Activated CD4-positive, alpha-beta T cell treated with anti-CD3 and anti-CD28 coated beads for 4 hours (primary cell): Measurements from ENCODE around the gene TUBA1A.
"Not testable (repeated sequence)": the region's sequence is repeated elsewhere in the genome, so short reads cannot be mapped to it uniquely, and the experiment has no call there.

Source experiments
- DNase-seq, 2 donors: peaks; one replicate each; pipeline ENCODE4 v3.0.0-alpha.2; 2020

TUBA1A gene

DNA sequence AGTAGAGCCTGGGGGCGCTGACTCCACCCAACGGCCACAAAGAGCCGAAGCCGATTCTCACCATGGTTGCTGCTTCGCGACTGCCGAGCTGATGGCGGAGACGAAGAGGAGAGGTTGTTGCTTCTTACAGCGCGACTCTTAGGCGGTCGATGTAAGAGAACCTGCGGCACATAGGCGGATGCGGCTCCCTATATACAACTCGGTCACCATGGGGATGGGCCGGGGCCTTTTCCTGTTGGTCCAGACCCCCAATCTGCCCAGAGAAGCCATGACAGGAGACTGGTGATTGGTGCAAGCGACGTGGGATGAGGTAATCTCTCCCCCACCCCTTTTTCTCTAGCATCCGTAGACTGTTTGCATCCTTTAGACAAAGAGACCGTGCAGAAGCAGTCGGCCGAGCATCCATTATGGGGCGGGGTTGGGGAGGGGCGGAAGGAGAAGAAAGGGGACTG lies at the start of gene TUBA1A:
Gene TUBA1A, minus strand, starts transcription at position 165 of the 452 bp plus-strand sequence. Its CDS starts 101 bp downstream, at position 64.
- DNase-seq: peak; percentile 80 to 84

DNA sequence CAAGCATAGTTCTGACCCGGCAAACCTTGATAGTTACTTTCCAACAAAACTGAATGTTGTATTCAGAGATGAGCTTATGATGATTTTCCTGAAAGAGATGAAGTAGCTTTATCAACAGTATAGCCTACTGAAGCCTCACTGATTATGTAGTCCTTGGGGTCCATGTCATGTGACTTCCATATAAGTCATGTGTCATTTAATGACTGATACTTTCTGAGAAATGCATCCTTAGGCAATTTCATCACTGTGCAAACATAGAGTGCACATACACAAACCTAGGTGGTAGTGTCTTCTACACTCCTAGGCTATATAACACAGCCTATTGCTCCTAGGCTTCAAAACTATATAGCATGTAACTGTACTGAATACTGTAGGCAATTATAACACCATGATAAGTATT lies 47.5 kb upstream of the TUBA1A start:
- DNase-seq: no peak

GRCh38 chr12:49233842-49234526 lies 45.1 kb upstream of the TUBA1A start:
- peak in 1 of 2 donors; percentile 2 for DNase-seq

DNA sequence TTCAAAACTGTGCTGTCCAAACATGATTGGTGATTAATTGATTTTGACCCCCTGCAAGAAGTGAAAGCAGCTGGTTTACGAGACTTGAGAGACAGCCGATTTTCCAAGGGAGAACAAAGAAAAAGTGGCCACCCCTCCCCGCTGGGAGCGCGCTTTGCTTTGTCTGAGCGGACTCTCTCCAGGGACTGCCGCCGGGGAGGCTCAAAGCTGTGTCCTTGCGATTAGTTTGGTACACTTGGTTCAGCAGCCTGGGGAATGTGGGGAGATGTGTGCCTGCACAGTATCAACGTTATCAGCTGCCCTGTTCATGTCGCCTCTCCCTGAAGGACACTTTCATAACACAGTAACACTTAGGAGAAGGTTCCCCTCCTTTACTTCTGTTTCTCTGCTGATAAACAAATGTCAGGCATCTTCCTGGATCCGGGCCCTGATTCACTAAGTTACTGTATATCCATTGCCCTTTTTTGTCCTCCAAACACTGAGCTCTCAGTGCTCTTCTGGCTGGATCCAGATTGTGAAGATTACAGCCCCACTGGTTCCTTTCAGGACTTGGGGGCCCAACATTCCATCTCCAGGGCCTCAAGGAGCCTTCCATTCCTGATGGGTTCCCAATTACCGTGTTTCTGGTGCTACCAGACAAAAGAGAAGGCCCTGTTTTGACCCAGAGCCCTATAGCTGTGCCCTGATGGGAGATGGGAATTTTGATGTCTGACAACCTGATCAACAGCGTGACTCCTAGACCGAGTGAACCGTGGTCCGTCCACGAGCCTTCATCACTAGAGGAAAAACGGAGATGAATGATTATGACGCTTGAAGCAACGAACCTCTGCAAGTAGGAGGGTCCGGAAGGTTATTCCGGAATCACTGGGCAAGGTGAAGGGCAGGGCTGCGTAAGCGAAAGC lies 44.3 kb upstream of the TUBA1A start:
- no peak for DNase-seq

- DNase-seq: no peak
Measured at GRCh38 chr12:49231878-49232655, 43.2 kb upstream of the TUBA1A start.

GRCh38 chr12:49230805-49231194 lies 41.9 kb upstream of the TUBA1A start:
- no peak for DNase-seq

DNA sequence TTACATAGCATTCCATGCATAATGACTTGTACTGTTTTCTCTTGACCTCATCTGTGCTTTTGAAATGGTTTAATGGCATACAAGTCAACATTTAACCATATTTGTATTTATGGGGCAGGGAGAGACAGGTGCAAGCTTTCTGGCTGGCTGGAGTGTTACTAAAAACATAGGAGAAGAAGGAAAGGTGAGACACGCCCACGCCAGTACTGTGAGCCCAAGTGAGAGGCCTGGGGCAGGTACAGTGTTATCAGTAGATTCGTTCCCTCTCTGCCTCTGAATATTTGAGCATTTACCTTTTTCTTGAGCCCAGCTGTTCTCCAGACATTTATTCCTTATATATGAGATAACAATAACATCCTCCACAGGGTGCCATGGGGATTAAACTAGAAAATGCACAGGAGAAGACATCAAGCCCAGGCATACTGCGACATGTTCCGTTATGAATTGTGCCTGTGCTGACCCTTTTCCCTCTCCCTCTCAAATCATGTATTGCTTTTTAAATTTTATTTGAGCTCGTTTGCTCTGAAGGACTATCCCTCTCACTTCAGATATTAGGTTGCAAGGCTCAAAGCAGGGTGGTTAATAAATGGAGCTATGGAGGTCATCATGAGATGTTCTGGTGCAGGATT lies 41.4 kb upstream of the TUBA1A start:
- DNase-seq: no peak

GRCh38 chr12:49228653-49229052 lies 39.8 kb upstream of the TUBA1A start:
- no peak for DNase-seq

GRCh38 chr12:49227713-49228112 lies 38.8 kb upstream of the TUBA1A start:
- DNase-seq: no peak

DNA sequence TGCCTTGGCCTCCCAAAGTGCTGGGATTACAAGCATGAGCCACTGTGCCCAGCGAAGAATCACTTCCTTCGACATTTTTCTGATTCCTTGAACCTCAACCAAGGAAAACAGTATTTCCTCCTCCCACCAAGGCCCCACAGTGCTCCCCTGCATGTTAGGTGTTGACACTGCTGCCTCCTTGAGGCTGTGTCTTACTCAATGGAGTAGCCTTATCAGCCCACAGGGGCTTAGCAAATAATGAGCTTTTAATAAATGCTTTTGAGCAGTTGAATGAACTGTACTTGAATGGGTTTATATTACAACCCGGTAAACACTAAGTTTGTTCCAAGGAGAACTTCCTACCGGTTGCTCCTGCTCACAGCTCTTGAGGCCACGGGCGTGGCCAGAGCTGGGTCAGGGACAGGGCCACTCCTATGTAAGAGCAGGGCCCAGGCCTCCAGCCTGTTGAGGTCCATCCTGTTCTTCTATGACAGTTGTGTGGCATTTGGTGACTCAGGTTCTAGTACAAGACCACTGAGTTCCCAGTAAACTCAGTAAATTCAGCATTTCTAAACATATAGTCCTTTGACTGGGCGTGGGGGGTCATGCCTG lies 36.8 kb upstream of the TUBA1A start:
- no peak for DNase-seq

GRCh38 chr12:49223590-49224369 lies 34.9 kb upstream of the TUBA1A start:
- DNase-seq: no peak

DNA sequence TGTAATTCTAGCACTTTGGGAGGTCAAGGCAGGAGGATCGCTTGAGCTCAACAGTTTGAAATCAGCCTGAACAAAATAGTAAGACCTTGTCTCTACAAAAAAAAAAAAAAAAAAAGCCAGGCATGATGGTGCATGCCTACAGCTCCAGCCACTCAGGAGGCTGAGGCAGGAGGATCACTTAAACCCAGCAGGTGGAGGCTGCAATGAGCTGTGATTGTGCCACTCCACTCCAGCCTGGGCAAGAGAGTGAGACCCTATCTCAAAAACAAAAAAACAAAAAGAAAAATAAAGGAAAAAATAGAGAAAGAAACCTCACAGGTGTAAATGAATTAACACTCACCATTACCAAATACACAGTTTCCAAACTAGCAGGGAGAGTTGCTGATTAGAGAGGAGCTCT lies 34.2 kb upstream of the TUBA1A start:
- no peak for DNase-seq

GRCh38 chr12:49220972-49221371 lies 32.1 kb upstream of the TUBA1A start:
- DNase-seq: no peak

DNA sequence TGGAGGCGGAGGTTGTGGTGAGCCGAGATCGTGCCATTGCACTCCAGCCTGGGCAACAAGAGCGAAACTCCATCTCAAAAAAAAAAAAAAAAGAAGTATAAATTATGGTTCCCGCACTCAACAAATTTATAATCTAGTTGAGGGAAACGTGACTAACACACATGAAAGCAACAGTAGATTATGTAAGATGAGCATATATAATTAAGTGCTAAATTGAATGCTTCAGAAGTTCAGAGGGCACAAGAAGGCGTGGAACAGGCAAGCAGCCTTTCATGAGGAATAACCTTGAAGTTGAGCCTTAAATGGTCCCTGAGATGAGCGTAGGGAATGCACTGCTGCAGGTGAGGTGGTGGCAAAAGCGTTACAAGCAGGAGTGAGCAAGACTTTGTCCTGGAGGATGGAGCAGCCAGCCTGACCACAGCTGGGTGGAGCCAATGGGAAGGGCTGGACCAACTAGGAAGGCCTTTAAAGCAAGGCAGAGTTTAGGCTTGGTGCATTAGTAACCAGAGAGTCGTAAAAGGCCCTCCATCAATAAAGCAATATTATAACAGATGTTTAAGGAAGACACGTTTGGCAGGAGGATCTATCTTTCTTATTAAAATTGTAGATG lies 30.6 kb upstream of the TUBA1A start:
- no peak for DNase-seq

DNA sequence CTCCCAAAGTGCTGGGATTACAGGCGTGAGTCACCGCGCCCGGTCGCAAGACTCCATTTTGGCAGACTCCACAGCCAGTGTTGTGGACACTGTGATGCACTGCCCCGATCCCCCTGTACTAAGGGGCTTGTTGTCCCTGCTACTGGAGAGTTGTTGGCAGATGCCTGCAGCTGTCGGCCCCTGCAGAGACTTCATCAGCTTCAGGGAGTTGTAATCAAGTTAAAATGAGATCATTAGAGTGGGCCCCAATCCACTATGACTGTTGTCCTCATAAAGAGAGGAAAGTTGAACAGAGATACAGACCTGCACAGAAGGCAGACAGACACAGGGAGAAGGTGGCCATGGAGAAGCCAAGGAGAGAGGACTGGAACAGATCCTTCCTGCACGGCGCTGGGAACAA lies 23.7 kb upstream of the TUBA1A start:
- no peak for DNase-seq

- not testable (repeated sequence) for DNase-seq
Measured at GRCh38 chr12:49210703-49211102, 21.8 kb upstream of the TUBA1A start.

- DNase-seq: no peak
Measured at GRCh38 chr12:49208676-49209075, 19.8 kb upstream of the TUBA1A start.

- no peak for DNase-seq
Measured at GRCh38 chr12:49208146-49208545, 19.3 kb upstream of the TUBA1A start.

DNA sequence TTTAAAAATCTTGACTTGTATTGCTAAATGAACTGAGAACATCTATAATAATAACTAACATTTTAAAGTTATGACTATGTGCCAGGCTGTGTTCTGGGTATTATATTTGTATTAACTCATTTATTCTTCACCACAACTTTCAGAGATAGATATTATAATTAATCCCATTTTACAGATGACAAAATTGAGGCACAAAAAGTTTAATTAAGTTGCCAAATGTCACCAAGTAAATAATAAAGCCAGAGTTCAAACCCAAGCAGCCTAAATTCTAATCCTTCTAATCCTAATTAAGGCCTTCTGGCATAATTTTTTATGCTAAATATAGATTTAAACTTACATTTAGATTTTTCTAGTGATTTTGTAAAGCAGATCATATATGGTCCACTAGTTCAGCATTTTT lies 17.5 kb upstream of the TUBA1A start:
- no peak for DNase-seq

- no peak for DNase-seq
Measured at GRCh38 chr12:49201595-49202295, 12.9 kb upstream of the TUBA1A start.
